H9 (cell line): ENCODE measurements around the gene VCP. TPM values are rescaled to one million over a fixed set of nuclear protein-coding genes. Genes with fewer than 3 reads are reported as not detected.

Experiments used
- DNase-seq: peaks from one replicate; pipeline ENCODE4 v3.0.0-alpha.2; 2017
- H2AFZ ChIP-seq: one replicate; pipeline ENCODE4 v1.6.1; 2013; ENCODE audit warnings: mild to moderate bottlenecking, low read length, control low read depth, moderate library complexity
- H2AK5ac ChIP-seq: 2 replicates; pipeline ENCODE4 v1.6.1; 2013; ENCODE audit warnings: low read length, control low read depth, mixed read lengths; ENCODE audit not compliant: insufficient read length
- H2BK120ac ChIP-seq: one replicate; pipeline ENCODE4 v1.6.1; 2013; ENCODE audit warnings: low read depth, mild to moderate bottlenecking, low read length, control low read depth, inconsistent platforms; ENCODE audit not compliant: poor library complexity, severe bottlenecking
- H2BK12ac ChIP-seq: 2 replicates; pipeline ENCODE4 v1.6.1; 2013; ENCODE audit warnings: low read length, control low read depth, mixed read lengths, low read depth; ENCODE audit not compliant: insufficient read length
- H2BK15ac ChIP-seq: 2 replicates; pipeline ENCODE4 v1.6.1; 2013; ENCODE audit warnings: low read depth, low read length, control low read depth
- H2BK20ac ChIP-seq: one replicate; pipeline ENCODE4 v1.6.1; 2013; ENCODE audit warnings: low read depth, mild to moderate bottlenecking, low read length, control low read depth, inconsistent platforms; ENCODE audit not compliant: poor library complexity, severe bottlenecking
- H2BK5ac ChIP-seq: 2 replicates; pipeline ENCODE4 v1.6.1; 2013; ENCODE audit warnings: low read length, control low read depth, mixed read lengths; ENCODE audit not compliant: insufficient read length
- H3K14ac ChIP-seq: 2 replicates; pipeline ENCODE4 v1.6.1; 2013; ENCODE audit warnings: low read length, control low read depth; ENCODE audit not compliant: insufficient read depth
- H3K18ac ChIP-seq: 2 replicates; pipeline ENCODE4 v1.6.1; 2013; ENCODE audit warnings: low read depth, mild to moderate bottlenecking, mixed read lengths, low read length, control low read depth; ENCODE audit not compliant: insufficient read length
- H3K23ac ChIP-seq: 2 replicates; pipeline ENCODE4 v1.6.1; 2013; ENCODE audit warnings: low read length, control low read depth, mixed read lengths, low read depth; ENCODE audit not compliant: insufficient read length
- H3K23me2 ChIP-seq: 2 replicates; pipeline ENCODE4 v1.6.1; 2013; ENCODE audit warnings: low read depth, mild to moderate bottlenecking, mixed read lengths, low read length, control low read depth; ENCODE audit not compliant: insufficient read length, poor library complexity, severe bottlenecking
- H3K27ac ChIP-seq: 2 replicates; pipeline ENCODE4 v1.5.1; 2013; ENCODE audit warnings: low read length, control low read depth, mixed read lengths, low read depth; ENCODE audit not compliant: insufficient read length
- H3K27me3 ChIP-seq: 2 replicates; pipeline ENCODE4 v1.6.1; 2013; ENCODE audit warnings: low read length, control low read depth, inconsistent platforms; ENCODE audit not compliant: insufficient read depth
- H3K4ac ChIP-seq: 2 replicates; pipeline ENCODE4 v1.6.1; 2013; ENCODE audit warnings: low read depth, mild to moderate bottlenecking, control low read depth, inconsistent platforms, low read length, moderate library complexity
- H3K4me1 ChIP-seq: 2 replicates; pipeline ENCODE4 v1.6.1; 2013; ENCODE audit warnings: low read length, control low read depth, inconsistent platforms; ENCODE audit not compliant: insufficient read depth
- H3K4me2 ChIP-seq: 2 replicates; pipeline ENCODE4 v1.6.1; 2013; ENCODE audit warnings: low read length, control low read depth, mixed read lengths; ENCODE audit not compliant: insufficient read length, insufficient read depth
- H3K56ac ChIP-seq: 2 replicates; pipeline ENCODE4 v1.6.1; 2013; ENCODE audit warnings: low read depth, mild to moderate bottlenecking, mixed read lengths, low read length, control low read depth; ENCODE audit not compliant: insufficient read length
- H3K79me1 ChIP-seq: 2 replicates; pipeline ENCODE4 v1.6.1; 2013; ENCODE audit warnings: low read depth, mild to moderate bottlenecking, moderate library complexity, low read length, control low read depth, inconsistent platforms; ENCODE audit not compliant: insufficient read depth, poor library complexity, severe bottlenecking
- H3K79me2 ChIP-seq: 2 replicates; pipeline ENCODE4 v1.6.1; 2013; ENCODE audit warnings: low read length, control low read depth, inconsistent platforms; ENCODE audit not compliant: insufficient read depth
- H3K9ac ChIP-seq: 2 replicates; pipeline ENCODE4 v1.6.1; 2013; ENCODE audit warnings: low read length, control low read depth, mixed read lengths; ENCODE audit not compliant: insufficient read length; ENCODE audit errors: extremely low read depth
- H3K9me3 ChIP-seq: one replicate; pipeline ENCODE4 v1.6.1; 2013; ENCODE audit warnings: low read depth, low read length, inconsistent platforms; ENCODE audit not compliant: control insufficient read depth
- H3T11ph ChIP-seq: one replicate; pipeline ENCODE4 v1.6.1; 2013; ENCODE audit warnings: mild to moderate bottlenecking, low read length, control low read depth, inconsistent platforms
- H4K20me1 ChIP-seq: one replicate; pipeline ENCODE4 v1.6.1; 2013; ENCODE audit not compliant: control insufficient read depth, insufficient read length, insufficient read depth
- H4K5ac ChIP-seq: 2 replicates; pipeline ENCODE4 v1.6.1; 2013; ENCODE audit warnings: low read depth, mild to moderate bottlenecking, mixed read lengths, low read length, control low read depth; ENCODE audit not compliant: insufficient read length
- H4K8ac ChIP-seq: replicated peaks from 2 replicates; pipeline ENCODE4 v1.6.1; 2013; ENCODE audit warnings: low read length, control low read depth, mixed read lengths, low read depth; ENCODE audit not compliant: insufficient read length
- H4K91ac ChIP-seq: 2 replicates; pipeline ENCODE4 v1.6.1; 2013; ENCODE audit warnings: low read depth, mild to moderate bottlenecking, moderate library complexity, mixed read lengths, low read length, control low read depth; ENCODE audit not compliant: insufficient read length
- H3K27ac Mint-ChIP-seq, 3 experiments: 2 replicates in 2 of 3; 3 replicates in 1 of 3; pipeline ENCODE4 v1.8.0; 2020 to 2021; ENCODE audit warnings: mixed read lengths in 3 of 3, mild to moderate bottlenecking in 1 of 3, moderate library complexity in 1 of 3
- H3K27me3 Mint-ChIP-seq: 2 replicates; pipeline ENCODE4 v1.8.0; 2021; ENCODE audit warnings: low read depth, mild to moderate bottlenecking, moderate library complexity, mixed read lengths
- H3K36me3 Mint-ChIP-seq, 3 experiments: 2 replicates in 2 of 3; 3 replicates in 1 of 3; pipeline ENCODE4 v1.8.0; 2020 to 2021; ENCODE audit warnings: low read depth in 3 of 3, mixed read lengths in 3 of 3; ENCODE audit not compliant: insufficient read depth in 1 of 3
- H3K4me1 Mint-ChIP-seq, 2 experiments: 2 replicates each; pipeline ENCODE4 v1.8.0; 2020; ENCODE audit warnings: mixed read lengths in 2 of 2
- H3K4me3 Mint-ChIP-seq, 2 experiments: 2 replicates in 1 of 2; 3 replicates in 1 of 2; pipeline ENCODE4 v1.8.0; 2020 to 2021; ENCODE audit warnings: mild to moderate bottlenecking in 2 of 2, mixed read lengths in 2 of 2, moderate library complexity in 1 of 2
- H3K9me3 Mint-ChIP-seq, 2 experiments: 2 replicates in 1 of 2; 3 replicates in 1 of 2; pipeline ENCODE4 v1.8.0; 2020; ENCODE audit warnings: mild to moderate bottlenecking in 2 of 2, mixed read lengths in 2 of 2, moderate library complexity in 1 of 2
- WGBS: extraction: QIAGEN DNeasy Blood & Tissue Kit; methylation state at CpG from one replicate; pipeline ENCODE4 v1.1.7; 2013; ENCODE audit warnings: missing lambda C conversion rate, low lambda C conversion rate, mixed read lengths; ENCODE audit not compliant: insufficient read length; ENCODE audit errors: extremely low coverage; 5-methylcytosine and 5-hydroxymethylcytosine counted together
- total RNA-seq: library from RNA; stranded (reverse); gene quantifications from 2 replicates; pipeline ENCODE4 v1.2.1, GENCODE V29; 2021
- TF ChIP-seq, protein P1 (sequence below): fragments of 200-600 bp; sonication (generic); conservative IDR thresholded peaks from 3 replicates; pipeline ENCODE4 v1.8.0; 2021; ENCODE audit warnings: antibody characterized with exemption, mild to moderate bottlenecking

VCP gene
- total RNA-seq, 1 experiment from 2014 or later = 407 TPM

GRCh38 chr9:35044071-35044470 is 28.4 kb downstream of the VCP start:
- no peak overlapping the region for H3K4me2 ChIP-seq
- H3K36me3 Mint-ChIP-seq = peaks cover 10 to 37% (median 24%) of the 10 kb centered on the region in 3 experiments
- peaks cover 17 to 21% of the 10 kb centered on the region in 2 experiments for H3K4me1 Mint-ChIP-seq
- no peak overlapping the region for H2AFZ ChIP-seq
- no peaks in the 10 kb centered on the region for H3K9me3 ChIP-seq
- no peak overlapping the region for H2BK5ac ChIP-seq
- H3K56ac ChIP-seq = no peak overlapping the region
- no peak overlapping the region for H2AK5ac ChIP-seq
- H3K9ac ChIP-seq = no peak overlapping the region
- DNase-seq = no peak
- no peak overlapping the region for H3K4ac ChIP-seq
- H4K20me1 ChIP-seq = no peaks in the 10 kb centered on the region
- no peak overlapping the region for H4K5ac ChIP-seq
- H3K27me3 ChIP-seq = no peaks in the 10 kb centered on the region
- no peak overlapping the region for H3K23ac ChIP-seq
- TF ChIP-seq, protein P1, sequence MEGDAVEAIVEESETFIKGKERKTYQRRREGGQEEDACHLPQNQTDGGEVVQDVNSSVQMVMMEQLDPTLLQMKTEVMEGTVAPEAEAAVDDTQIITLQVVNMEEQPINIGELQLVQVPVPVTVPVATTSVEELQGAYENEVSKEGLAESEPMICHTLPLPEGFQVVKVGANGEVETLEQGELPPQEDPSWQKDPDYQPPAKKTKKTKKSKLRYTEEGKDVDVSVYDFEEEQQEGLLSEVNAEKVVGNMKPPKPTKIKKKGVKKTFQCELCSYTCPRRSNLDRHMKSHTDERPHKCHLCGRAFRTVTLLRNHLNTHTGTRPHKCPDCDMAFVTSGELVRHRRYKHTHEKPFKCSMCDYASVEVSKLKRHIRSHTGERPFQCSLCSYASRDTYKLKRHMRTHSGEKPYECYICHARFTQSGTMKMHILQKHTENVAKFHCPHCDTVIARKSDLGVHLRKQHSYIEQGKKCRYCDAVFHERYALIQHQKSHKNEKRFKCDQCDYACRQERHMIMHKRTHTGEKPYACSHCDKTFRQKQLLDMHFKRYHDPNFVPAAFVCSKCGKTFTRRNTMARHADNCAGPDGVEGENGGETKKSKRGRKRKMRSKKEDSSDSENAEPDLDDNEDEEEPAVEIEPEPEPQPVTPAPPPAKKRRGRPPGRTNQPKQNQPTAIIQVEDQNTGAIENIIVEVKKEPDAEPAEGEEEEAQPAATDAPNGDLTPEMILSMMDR = no peak
- no peak overlapping the region for H3K27ac ChIP-seq
- WGBS = no CpG with 5 or more reads among the region's 3 CpGs
- no peak overlapping the region for H3K14ac ChIP-seq
- no peak overlapping the region for H3K18ac ChIP-seq
- H3K79me1 ChIP-seq = no peaks in the 10 kb centered on the region
- no peak overlapping the region for H4K8ac ChIP-seq
- no peaks in the 10 kb centered on the region for H3K23me2 ChIP-seq
- no peaks in the 10 kb centered on the region for H3K79me2 ChIP-seq
- no peak overlapping the region for H2BK15ac ChIP-seq
- no peak overlapping the region for H2BK20ac ChIP-seq
- no peak overlapping the region for H3T11ph ChIP-seq
- H2BK12ac ChIP-seq = no peak overlapping the region
- no peak overlapping the region for H2BK120ac ChIP-seq
- H4K91ac ChIP-seq = no peak overlapping the region
- H3K27me3 Mint-ChIP-seq = no peaks in the 10 kb centered on the region
- 0 out of 7 replicates have a peak overlapping the region, but pooled peaks of 1 of the 3 experiments have one; percentile 38 for H3K27ac Mint-ChIP-seq
- H3K4me3 Mint-ChIP-seq = no peak overlapping the region
- no peaks in the 10 kb centered on the region for H3K4me1 ChIP-seq
- no peaks in the 10 kb centered on the region for H3K9me3 Mint-ChIP-seq
